Activated naive CD8-positive, alpha-beta T cell treated with anti-CD3 and anti-CD28 coated beads, Interleukin-2, amount 50 U/mL, for 16 hours (primary cell): ENCODE data around the gene TRAM1L1.

ENCODE experiments used
- DNase-seq: peaks from one replicate; pipeline ENCODE4 v3.0.0-alpha.2; 2020; ENCODE audit warnings: low read depth, low spot score

The TRAM1L1 gene

DNA sequence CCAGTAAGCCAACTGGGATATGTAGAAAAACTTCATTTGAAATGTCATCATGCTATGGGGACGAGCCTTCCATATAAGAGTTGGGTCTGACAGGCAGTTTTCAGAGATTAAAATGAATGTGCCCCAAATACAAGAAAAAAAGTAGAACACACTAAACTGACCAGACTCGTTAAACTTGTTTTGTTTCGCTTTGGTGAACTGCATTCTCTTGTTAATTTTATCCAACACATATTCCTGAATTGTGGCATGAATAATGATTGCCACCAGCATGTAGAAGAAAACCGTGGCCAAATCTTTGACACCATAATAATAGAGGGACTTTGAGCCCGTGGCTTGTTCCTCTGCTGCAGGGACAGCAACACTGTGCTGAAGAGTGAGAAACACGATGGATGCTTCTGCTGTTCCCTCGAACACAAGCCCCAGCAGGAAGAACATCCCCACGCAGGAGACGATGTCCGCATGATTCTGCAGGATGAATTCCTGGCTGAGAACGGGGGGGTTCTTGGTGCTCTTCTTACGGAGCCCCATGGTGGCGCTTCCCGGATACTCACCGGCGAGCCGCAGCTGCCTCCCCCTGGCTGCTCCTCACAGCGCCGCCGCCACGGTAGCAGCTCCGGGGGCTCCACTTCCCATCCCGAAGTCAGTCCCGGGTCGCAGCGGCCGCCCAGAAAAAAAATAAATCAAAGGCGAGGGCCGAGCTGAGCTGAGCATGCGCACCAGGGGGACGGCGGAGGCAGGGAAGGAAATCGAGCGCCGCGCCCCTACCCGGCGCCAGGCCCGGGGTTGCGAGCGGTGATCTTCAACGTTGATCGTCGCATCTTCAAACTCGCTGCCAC lies at the start of gene TRAM1L1:
TSS of gene TRAM1L1 (minus strand) at position 711 of the 836 bp plus-strand sequence. CDS start at position 528, 183 bp downstream.
- DNase-seq: no peak

DNA sequence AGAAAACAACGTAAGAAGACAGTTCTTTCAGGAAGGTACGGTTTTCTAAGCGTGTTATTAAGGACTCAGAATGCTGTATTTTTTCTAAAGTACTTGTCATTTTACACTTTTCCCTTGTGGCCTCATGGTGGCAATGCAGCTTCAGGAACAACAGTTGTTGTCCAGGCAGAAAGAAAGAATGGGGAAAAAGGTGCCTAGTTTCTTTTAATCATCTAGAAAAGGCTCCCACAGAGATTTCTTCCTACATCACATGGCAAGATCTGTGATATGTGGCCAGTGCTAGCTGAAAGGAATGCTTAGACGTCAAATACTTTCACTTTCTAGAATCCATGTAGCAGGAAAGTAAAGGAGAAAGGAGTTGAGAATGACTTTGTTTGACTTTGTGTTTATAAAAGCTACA lies 49.0 kb upstream of the TRAM1L1 start:
- no peak for DNase-seq

DNA sequence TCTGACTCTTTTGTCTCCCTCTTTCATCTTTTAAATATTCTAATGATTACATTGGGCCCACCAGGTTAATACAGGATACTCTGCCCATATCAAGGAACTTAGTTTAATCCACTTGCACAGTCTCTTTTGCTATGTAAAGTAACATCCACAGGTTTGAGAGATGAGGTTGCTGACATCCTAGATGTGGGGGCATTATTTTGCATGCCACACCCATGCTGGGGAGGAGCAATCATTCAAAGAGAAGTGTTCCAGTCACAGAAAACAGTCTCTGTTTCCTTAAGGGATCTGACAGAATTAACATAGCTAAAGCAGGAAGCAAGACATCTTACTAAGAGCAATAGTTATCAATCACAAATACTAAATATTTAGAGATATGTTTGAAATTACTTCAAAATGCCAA lies 11.5 kb upstream of the TRAM1L1 start:
- no peak for DNase-seq

DNA sequence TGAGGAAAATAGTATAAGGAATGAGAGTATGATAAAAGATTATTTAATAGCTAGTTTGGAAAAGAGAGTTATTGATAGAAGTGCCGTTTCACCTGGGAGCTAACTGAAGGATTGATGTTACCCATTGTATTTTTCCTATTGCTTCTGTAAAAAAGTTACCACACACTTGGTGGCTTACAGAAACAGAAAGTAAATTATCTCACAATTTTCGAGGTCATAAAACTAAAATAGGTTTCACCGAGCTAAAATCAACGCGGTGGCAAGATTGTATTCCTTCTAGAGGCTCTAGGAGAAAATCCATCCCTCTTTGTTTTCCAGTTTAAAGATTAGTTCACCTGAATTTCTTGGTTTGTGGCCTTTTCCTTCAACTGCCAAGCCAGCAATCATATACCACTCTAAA lies 11.1 kb upstream of the TRAM1L1 start:
- no peak for DNase-seq

DNA sequence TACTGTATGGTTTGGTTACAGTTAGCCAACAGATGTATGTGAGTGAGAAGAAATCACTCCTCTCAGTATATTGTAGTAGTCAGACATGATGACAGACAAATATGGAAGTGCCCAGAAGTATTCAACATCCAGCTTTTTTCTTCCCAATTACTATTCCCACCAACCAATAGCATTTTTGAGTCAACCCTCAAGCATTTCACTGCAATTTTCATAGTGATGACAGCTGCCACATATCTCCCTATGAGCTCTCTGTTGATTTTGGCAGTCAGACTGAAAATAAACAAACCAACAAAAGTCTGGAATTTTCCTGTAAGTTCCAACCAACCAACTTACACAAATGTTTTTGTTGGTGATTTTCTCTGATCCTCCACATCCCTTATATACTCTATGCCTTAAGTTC lies 8.2 kb upstream of the TRAM1L1 start:
- DNase-seq: no peak

DNA sequence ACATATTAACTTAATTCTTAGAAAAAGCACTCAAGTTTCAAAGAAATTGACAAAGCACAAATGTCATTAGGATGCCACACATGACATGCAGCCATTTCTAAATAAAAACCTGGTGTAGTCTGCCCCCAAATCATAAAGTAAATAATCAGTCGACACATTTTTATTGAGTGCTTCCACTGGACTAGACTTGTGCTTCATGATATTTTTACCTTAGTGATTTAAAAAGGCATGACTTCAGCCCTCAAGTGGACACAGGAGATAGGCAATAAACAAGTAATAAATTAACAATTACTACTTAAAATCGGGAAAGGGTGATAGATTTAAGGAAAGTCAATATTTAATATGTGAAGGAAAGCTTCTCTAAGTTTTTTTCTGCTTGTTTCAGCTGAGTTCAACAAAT lies 7.6 kb downstream of the TRAM1L1 start:
- no peak for DNase-seq

DNA sequence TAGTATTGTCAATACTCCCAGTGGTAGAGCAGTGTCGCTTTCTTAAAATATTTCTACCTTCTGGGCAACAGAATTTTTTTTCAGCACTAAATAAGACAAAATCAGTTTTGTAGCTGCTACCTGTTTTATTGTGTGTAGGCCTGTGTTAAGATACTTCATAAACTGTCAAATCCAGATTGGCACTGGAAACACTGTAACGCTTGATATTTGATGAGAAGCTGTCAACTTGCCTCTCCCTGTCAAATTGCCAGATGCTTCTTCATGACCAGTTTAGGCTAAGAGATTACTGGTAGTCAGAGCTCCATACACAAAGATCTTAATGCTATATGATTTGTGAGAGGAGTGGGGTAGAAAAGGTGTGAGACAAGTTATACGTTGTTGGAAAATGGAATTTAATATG lies 17.3 kb downstream of the TRAM1L1 start:
- no peak for DNase-seq

DNA sequence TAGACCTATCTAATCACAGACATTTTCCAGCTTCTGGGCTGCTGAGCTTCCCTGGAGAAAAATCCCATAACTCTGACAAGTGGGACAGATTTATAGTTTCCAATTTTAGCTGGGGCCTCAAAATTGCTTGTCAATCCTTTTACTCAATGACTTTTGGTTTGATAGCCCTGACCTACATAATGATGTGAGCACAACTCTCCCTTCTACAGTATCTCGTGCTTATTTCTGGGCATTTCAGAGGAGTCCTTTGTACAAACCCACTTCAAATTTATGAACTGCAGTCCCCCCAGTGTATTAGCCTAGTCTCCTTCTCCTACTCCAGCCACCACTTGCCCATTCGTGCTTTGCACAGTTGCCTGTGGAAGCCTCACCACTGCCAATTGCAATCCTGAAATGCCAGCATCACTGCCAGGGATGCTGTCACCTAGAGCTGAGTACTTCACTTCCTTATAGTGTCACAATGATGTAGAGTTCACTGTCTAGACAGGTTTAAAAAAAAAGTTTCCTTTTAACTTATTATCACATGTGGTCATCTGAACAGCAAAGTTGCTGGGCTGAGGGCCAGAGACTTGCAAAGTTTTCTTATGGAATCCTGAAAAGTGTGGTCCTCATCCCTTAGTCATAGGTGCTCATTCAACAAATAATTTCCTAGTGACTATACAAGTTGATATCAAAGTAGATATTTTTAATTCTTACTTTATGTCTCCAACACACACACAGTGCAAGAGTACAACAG lies 21.2 kb downstream of the TRAM1L1 start:
- DNase-seq: no peak

DNA sequence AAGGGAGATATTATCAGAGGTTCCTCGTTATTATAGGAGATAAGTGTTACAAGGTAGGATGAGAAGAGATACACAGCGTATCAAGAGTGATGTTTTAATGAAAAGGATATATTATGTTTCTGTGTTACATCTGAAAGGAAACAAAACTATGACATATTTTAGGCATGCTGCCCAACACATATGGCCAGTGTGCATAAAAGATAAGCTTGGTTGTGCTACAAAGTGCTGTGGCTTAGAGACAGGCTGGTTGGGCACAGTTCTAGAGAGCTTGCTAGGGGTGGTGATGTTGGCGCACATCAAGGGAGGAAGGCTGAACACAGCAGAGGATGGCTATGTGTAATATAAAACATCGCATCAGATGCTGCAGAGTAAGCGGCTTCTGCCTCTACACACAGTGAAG lies 42.4 kb downstream of the TRAM1L1 start:
- DNase-seq: no peak
